ENCODE data around the gene VEPH1.

Gene VEPH1

DNA sequence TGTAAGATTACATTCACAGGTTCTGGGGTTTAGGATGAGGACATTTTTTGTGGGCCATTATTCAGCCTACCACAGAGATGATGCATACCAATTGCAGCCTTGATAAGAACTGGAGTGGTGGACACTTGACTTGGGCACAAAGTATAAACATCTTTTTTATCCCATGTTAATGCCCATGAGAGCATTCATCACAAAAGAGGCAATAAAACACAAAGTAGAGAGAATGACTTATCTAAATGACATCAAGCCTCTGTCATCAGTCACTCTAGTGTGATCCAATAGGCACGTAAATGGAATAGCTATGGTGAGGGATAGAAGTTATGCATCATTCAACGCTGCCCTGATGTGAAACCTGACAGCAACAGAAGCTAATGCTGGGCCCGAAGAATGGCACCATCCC is 25.8 kb downstream of the VEPH1 start:
- peak; percentile 33 for DNase-seq (ENCODE audit: low read depth)

DNA sequence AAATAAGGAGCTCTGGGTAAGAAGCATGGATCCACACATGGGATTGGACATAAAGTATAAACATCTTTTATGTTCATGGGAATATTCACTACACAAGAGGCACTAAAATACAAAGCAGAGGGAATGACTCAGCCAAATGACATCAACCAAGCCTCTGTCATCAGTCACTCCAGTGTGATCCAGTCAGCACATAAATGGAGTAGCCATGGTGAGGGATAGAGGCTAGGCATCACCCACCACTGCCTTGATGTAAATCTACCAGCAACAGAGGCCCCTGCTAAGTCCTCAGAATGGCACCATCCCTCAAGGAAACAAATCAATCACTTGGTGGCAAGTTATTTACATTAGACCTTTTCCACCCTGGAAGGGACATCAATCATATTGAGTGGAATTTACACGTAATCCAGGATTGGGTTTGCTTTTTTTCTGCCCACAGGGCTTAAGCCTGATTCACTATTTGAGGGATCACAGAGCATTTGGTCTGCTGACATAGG is 27.2 kb downstream of the VEPH1 start:
- peak; percentile 84 for DNase-seq (ENCODE audit: low read depth)

DNA sequence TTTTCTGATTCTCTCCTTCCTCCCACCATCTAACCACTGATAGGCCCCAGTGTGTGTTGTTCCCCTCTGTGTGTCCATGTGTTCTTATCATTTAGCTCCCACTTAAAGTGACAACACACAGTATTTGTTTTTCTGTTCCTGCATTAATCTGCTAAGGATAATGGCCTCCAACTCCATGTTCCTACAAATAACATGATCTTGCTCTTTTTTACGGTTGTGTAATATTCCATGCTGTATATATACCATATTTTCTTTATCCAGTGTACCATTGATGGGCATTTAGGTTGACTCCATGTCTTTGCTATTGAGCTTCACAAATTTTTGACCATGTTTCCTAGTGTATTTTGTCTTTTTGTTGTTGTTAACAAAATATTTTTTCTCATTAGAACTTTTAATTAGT is 30.6 kb downstream of the VEPH1 start:
- no peak for DNase-seq (ENCODE audit: low read depth)

DNA sequence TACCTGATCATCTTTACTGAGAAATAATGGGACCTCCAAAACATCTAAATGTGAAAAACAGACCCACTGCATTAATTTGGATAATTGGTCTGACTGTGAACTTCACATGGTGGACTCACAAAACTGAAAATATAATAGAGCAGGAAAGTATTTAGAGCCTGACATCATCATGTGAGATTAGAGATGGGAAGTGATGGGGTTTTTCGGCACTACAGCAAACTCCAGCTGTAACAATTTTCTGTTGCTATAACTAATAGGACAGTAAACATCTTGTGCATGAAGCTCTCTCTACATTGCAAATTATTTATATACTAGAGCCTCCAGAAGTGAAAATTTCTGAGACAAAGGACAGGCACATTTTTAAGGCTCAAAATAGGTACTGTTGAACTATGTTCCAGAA is 32.2 kb downstream of the VEPH1 start:
- no peak for DNase-seq (ENCODE audit: low read depth)

DNA sequence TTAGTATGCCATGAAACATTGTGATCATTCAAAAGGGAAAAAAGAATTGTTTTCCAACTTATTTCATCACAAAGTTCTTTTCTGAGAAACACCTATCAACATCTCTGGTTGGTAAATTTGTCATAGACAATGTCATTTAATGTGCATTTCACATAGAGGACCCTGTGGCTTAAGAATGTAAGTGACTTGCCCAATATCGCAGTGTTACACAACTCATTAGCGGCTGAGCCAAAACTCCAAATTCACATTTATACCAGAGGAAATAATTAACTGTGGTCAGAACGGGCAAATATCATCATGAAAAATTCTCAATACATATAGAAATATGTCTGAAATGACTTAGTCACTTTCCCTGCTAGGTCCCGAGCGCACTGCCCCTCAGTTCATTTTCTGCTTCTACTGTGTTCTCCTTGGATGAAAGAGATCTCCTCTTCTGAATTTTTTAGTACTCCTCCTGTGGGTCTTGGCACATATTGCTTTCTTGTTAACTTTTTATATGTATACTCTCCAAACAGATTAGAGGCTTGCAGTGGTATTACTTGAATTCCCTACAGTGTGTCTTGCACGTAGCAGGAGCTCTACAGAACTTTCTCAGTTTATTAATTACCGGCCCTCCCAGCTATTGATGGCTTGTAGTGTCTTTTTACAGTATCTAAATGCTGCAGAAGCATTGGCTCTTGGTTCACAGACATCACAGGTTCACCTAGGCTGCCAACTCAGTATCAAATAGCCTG is 33.5 kb downstream of the VEPH1 start:
- DNase-seq (ENCODE audit: low read depth) = no peak

DNA sequence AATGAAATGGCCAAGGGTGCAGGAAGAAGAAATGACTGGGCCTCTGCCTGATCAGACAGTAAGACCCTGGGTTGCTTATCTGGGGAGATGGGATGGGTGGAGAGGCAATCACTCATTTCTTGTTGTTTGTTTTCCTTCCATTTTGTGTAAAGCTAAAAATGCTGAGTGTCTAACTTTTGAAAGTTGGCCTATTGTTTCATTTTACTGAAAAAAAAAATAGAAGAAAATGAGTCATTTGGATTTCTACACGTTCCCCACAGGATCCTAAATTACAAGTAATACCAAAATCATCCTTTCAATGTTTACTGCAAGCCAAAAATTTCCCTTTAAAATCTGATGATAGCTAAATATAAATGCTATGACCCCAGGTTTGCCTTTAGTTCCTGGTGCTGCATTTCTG is 36.0 kb downstream of the VEPH1 start:
- no peak for DNase-seq (ENCODE audit: low read depth)

DNA sequence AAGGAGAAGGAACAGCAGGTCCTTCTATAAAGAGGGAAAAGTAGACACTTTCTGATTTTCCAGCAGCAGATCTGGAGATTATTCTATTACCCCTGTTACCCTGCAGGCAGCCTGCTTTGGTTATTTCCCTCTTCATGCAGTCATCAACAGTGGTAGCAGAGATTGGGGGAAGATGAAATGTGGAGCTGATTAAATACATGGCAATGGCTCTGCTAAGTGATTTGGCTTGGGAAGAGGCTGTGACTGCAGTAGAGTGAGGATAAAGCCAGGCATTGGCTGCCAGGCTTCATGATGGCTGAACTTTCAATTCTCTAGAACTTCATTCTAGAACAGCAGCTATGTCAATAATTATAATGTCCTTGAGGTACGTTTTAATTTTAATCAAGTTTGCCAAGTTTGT is 37.5 kb downstream of the VEPH1 start:
- DNase-seq (ENCODE audit: low read depth) = no peak

DNA sequence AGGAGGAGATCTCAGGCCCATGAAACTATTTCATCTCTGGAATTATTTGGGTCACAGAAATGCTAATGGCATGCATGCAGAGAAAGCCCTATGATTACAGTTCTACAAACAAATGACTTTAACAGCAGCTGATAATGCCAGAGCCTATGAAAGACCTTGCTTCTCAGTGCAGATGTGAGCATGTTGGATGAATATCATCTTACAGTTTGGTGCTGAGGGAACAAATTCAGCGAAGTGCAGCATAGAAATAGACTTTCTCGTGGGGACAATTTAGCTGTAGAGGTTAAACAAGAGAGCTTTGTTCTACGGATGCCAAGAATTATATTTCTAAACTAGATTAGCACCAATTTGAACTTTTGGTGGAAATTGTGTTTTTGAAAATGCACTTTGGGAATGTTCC is 38.9 kb downstream of the VEPH1 start:
- DNase-seq (ENCODE audit: low read depth) = no peak

DNA sequence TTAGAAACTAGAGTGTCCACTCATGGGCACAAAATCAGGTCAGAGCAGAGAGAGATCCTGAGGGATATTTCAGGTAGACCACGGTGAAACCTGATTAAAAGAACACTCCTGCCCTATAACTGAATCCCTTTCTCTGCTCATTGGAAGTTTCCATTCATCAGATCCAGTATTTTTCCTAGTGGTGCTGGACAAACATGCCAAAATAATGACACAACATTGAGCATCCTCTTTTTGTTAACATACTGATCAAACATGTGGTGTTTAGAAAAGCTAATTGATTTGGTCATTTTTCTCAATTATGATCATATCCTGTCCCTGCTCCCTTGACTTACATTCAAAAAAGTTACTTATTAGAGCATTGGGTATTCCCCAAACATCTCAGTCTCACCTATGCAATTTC is 39.4 kb downstream of the VEPH1 start:
- DNase-seq (ENCODE audit: low read depth) = no peak

DNA sequence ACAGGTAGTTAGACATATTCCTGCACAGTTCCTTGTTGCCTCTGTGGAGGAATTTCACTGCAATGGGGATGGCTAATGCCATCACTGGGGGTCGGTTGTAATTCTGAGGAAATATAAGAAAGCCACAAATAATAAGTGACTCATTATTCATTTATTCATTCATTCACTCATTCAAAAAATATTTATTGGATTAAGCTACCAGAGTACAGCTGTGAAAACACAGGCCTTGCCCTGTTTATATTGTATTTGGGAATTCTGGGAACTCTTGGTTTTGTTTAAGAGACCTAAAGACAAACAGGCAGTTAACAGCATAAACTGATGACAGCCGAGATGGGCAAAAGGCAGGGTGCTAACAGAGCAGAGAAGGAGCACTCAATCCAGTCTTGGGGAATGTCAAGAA is 43.0 kb downstream of the VEPH1 start:
- DNase-seq (ENCODE audit: low read depth) = no peak

DNA sequence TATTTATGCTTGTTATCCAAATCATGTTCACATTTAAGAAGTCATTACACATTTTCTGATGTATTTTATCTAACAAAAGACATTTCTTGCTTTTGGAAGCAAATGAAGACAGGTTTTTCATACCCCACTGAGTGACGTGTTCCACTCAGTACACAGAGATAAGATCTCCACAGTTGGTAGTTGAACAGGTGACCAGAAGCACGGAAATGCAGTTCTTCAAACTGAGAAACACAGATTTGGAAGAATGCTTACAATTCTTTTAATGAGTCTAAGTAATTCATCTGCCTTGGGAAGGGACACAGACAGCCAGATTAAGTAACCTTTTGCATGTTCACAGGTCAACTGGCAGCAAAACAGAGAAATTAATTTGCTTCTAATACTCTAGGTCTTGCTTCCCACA is 43.5 kb downstream of the VEPH1 start:
- no peak for DNase-seq (ENCODE audit: low read depth)

DNA sequence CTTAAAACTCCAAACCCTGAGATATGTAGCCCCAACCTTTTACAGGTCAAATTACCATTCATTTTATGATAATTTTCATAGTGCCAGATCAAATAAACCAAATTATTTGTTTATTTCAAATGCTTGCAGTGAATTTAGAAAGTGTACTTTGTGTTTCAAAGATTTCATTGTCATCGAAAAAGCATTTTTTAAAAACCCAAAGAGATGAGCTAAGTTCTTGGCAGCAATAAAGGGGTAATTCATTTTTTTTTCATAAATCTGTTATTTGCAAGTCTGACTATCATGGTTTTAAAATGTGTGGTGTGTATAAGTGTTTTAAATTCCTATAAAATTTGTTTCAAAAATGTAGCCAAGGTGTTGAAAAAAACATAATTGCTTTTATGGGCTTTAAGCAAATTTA is 49.4 kb downstream of the VEPH1 start:
- DNase-seq (ENCODE audit: low read depth) = no peak

DNA sequence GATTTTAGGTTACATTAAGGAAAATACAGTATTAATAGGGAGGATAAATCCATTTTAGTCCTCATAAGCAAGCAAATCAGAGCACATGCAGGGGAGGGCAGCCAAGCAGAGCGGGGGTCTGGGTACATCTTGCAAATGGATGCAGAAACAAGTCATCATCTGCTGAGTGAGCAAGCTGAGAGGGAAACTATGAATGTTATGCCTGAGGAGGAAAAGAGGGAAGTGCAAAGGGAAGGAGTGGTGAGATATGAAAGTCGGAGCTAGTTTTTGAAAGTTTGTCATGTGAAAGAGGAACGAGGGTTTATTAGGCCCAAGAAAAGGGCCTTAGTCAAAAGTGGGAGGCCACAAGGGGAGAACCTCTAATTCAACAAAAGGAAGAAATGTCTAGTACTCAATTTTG is 51.1 kb downstream of the VEPH1 start:
- DNase-seq (ENCODE audit: low read depth) = no peak

DNA sequence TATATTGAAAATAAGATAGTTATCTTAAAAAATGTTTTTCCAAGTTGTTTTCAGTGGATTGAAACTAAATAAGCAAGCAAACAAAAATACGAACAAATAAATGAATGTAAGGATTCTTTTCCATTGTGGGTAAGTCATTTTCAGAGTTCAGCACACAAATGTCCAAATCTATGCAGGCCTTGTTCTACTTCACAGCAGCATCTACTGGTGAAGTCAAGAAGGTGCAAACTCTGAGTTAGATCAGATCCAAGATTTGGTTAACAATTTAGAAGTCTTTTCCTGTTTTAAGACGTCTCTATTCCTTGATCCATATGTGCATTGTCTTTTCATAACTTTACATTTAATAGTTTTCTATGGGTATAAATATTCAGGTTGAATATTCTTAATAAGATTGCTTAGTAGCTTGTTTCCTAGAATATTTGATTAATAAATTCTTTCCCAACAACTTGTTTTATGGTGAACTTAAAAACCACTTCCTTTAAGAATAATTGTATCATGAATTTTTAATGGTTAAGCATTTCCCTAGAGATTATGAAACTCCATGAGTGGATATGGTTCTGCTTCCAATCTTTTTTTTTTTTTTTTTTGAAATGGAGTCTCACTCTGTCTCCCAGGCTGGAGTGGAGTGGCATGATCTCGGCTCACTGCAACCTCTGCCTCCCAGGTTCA is 56.1 kb downstream of the VEPH1 start:
- DNase-seq (ENCODE audit: low read depth) = peak; percentile 66

DNA sequence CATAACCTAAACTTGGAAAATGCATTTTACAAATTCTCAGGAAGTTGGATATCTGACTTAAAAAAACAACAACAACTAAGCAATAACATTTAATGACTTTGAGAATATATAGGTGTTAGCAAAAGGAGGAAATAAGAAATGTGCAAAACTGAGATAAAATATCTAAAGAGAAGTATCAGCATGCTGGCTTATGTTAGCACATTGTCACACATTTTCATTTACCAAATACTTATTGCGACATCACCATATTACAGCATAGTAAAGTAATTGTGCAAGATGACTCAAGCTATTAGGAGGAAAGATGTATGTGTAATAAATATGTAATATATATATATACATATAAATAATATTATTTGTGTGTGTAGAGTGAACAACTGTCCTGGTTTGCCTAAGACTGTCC is 57.4 kb downstream of the VEPH1 start:
- DNase-seq (ENCODE audit: low read depth) = peak; percentile 84

DNA sequence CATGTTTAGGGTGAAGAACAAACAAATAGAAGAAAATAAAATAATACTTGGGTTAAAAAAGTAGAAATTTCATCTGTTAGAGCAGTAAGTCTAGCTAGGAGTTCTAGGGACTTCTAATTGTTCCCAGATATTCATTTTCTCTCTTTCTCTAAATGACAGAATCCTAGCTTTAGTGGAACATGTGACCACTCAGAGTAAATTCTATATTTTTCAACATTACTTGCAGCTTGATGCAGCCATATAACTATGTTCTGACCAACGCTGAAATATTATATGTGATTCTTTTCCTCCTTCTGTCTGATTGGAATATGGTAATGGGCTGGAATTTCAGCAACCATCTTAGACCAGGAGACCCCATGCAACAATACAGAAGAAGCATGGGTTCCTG is 58.4 kb downstream of the VEPH1 start:
- no peak for DNase-seq (ENCODE audit: low read depth)

DNA sequence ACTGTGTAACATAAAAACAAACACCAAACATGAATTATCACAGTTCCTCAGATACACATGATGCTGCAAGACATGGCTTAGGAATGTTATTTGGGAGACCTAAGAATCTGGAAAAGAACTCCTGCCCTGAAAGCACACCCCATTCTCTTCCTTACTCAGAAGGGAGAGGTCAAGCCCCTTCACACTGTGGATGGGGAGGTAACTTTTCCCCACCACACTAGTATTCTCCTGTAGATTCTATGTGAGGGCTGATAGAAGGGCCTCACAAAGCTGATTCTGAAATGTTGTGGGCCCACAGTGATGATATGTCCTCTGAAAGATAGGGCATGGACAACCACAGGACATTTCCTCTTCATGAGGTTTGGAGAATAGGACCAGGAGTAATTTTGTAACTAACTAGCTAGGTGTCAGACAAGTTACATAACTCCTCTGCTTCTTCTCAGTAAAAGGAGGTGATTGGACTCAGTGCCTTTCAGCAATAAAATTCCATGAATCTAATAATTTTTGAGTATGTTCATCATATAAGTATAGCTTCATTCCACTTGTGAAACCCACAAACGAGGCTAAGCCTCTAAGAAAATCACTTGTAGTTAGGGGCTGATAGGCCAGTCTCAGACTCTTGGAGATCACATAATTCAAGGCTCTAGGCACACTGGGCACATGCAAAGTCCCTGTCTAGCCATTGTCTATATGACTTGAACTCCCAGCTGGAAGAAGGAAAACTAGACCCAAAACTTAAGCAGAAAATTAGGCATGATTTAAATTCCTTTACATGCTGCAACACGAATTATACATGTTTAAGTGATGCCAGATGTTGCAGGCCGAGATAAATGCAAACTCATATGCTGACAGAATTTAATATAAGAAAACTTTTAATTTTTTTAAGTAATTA is 59.1 kb downstream of the VEPH1 start:
- DNase-seq (ENCODE audit: low read depth) = peak; percentile 34

DNA sequence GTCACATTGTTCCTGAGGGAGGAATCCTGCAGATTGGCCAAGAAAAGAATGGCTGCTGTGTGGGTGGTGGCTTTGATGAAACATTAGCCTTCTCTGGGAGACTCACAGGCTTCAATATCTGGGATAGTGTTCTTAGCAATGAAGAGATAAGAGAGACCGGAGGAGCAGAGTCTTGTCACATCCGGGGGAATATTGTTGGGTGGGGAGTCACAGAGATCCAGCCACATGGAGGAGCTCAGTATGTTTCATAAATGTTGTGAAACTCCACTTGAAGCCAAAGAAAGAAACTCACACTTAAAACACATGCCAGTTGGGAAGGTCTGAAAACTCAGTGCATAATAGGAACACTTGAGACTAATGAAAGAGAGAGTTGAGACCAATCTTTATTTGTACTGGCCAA is 60.5 kb downstream of the VEPH1 start:
- DNase-seq (ENCODE audit: low read depth) = peak; percentile 85

DNA sequence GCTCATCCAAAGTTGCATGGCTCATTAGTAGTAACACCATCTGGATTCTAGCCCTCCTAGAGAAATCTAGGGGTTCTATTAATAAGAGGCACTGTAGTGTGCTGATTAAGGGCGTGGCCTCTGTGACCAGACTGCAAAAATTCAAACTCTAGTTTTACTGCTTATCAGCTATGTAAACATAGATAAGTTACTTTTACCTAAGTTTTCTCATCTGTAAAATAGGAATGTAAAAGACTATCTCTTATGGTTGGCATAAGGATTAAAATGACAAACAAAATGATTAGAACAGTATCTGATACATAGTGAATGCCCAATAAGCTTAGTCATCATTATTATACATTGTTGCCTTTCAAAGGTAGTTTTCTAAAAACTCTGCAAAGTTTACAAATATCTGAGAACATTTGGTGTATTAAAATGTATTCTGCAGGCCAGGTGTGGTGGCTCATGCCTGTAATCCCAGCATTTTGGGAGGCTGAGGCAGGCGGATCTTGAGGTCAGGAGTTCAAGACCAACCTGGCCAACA is 62.1 kb downstream of the VEPH1 start:
- no peak for DNase-seq (ENCODE audit: low read depth)

DNA sequence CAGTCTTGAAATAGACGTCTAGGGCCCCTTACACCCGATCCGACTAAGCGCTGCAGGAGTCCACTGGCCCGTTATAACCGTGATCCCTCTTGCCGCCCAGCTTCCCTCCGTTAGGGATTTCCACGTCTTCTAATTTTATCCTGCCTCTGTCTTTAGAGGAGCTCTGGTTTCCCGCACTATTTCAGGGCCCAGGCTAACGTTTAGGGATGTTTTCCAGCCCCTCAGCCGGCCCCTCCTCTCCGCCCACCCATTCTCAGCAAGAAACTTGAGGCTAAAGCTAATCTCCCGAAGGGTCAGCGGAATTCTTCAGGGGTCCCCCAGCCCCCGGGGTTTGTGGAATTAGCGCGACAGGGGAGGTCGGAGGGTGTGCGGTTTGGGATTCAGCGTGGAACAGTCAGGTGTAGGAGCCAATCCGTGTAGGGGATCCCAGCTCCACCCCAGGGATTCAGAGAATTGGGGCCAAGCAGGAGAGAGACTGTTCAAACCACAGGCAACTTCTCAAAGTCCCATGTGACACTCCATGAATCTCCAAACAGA is 65.0 kb downstream of the VEPH1 start:
- no peak for DNase-seq (ENCODE audit: low read depth)

DNA sequence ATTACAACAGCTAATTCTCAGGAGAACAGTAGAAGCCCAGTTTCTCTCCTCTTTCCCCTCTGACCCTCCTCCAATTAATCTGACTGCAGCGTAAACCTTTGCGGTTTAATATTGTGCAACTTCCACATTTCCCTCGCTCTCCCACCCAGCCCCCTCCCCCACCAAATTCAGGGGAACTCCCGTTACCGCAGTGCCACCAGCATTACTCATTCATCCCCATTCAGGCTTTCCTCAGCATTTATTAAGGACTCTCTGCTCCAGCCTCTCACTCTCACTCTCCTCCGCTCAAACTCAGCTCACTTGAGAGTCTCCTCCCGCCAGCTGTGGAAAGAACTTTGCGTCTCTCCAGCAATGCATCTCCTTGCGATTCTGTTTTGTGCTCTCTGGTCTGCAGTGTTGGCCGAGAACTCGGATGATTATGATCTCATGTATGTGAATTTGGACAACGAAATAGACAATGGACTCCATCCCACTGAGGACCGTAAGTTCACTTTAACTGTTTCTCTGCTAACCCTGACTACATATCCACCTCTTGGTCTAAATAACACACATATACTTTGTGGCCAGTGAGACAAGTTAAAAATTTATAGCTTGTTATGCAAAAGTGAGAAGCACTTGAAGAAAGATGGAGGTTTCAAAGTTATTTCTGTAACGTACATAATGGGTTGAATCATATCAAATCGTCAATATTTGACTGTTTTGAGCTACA is 66.5 kb downstream of the VEPH1 start, which contains the start of gene PTX3:
Gene PTX3 (plus strand): TSS at position 268 of the 709 bp plus-strand sequence. CDS start 84 bp downstream, at position 352.
- DNase-seq (ENCODE audit: low read depth) = peak; percentile 91
